ENCODE results near the gene HIF1A. TPM values are rescaled to one million over a fixed set of nuclear protein-coding genes. Genes with fewer than 3 reads are reported as not detected.

Gene HIF1A
- total and polyA plus RNA-seq, 2 donors (not counting 3 experiments of a cell fraction or from before 2014, with no cell fraction given): 58.3 to 179 TPM

DNA sequence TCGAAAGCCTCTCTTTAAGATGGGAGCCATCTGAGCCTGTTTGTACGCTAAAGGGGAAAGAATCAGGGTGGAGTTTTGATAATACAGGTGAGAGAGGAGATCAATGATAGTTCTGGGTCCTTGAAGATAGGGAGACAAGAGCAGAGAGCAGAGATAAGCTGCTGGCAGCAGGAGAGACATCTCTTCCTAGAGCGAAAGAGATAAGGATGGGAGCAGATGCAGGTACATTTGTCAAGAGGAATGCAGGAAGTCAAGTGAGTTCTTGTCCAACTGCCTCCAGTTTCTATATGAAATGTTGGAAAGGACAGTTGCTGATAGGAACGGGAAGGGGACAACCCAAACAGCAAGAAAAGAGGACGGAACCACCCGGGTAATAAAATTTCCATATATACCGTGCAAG is 24.7 kb upstream of the HIF1A start:
- Histone ChIP-seq H3K9me1 (replicated peaks; ENCODE audit: control insufficient read depth, extremely low read depth, insufficient read depth, low read length) (no peaks in the 10 kb centered on the region), H3K4me1 (ENCODE audit: control insufficient read depth, extremely low read depth, insufficient read depth, low read length) (peaks cover 45% of the 10 kb centered on the region), H3K27me3 (ENCODE audit: control insufficient read depth in 2 of 2, insufficient read depth in 2 of 2, low read length in 2 of 2) (no peaks in the 10 kb centered on the region), H3K4me2 (ENCODE audit: insufficient read depth, low read length) (peak overlapping the region; percentile 66), H2AFZ (ENCODE audit: low read depth, low read length) (no peak overlapping the region), H3K36me3 (ENCODE audit: control insufficient read depth in 2 of 2, extremely low read depth in 1 of 2, insufficient read depth in 2 of 2, low read length in 2 of 2) (no peaks in the 10 kb centered on the region), H3K9me3 (replicated peaks; ENCODE audit: control insufficient read depth, insufficient read depth, low read length) (no peaks in the 10 kb centered on the region), H3K4me3 (replicated peaks in 1 of 3; ENCODE audit: insufficient read depth in 1 of 3, low read depth in 1 of 3, low read length in 3 of 3) (no peak overlapping the region), H3K79me2 (ENCODE audit: control insufficient read depth, insufficient read depth, low read length) (no peaks in the 10 kb centered on the region), H3K9ac (replicated peaks; ENCODE audit: extremely low read depth, insufficient read depth, low read length) (no peak overlapping the region), H3K27ac (ENCODE audit: insufficient read depth, low read depth, low read length) (no peak overlapping the region), H4K20me1 (replicated peaks; ENCODE audit: control insufficient read depth, extremely low read depth, insufficient read depth, low read length) (no peaks in the 10 kb centered on the region)
- no TSS peak for BruUV-seq (replicated peaks)
- intact Hi-C loops (cut with micrococcal nuclease) (no loop called here), dilution Hi-C loops (cut with MboI; ENCODE audit: extremely low pct_ligation_motif_present, low sequenced_read_pairs) (no loop called here)
- FAIRE-seq: no peak
- ChIA-PET CTCF (no interaction called here), POLR2A (interaction anchor here (0.7 kb wide), 1 partner anchor 118 kb away, joined by 7 read pairs; no protein-coding TSS in a partner anchor)
- TF ChIP-seq EZH2 (IDR thresholded peaks at IDR 0.05; ENCODE audit: borderline replicate concordance, low read depth, low read length, severe bottlenecking) (no peak), POLR2AphosphoS5 (IDR thresholded peaks at IDR 0.05; ENCODE audit: insufficient read depth, low read depth, low read length) (no peak)
- no peak for DNase-seq (ENCODE audit: low read depth, low spot score)

GRCh38 chr14:61671082-61671481 is 24.2 kb upstream of the HIF1A start:
- peak; percentile 77 for DNase-seq (ENCODE audit: low read depth, low spot score)
- TF ChIP-seq, protein P1, sequence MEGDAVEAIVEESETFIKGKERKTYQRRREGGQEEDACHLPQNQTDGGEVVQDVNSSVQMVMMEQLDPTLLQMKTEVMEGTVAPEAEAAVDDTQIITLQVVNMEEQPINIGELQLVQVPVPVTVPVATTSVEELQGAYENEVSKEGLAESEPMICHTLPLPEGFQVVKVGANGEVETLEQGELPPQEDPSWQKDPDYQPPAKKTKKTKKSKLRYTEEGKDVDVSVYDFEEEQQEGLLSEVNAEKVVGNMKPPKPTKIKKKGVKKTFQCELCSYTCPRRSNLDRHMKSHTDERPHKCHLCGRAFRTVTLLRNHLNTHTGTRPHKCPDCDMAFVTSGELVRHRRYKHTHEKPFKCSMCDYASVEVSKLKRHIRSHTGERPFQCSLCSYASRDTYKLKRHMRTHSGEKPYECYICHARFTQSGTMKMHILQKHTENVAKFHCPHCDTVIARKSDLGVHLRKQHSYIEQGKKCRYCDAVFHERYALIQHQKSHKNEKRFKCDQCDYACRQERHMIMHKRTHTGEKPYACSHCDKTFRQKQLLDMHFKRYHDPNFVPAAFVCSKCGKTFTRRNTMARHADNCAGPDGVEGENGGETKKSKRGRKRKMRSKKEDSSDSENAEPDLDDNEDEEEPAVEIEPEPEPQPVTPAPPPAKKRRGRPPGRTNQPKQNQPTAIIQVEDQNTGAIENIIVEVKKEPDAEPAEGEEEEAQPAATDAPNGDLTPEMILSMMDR (IDR thresholded peaks at IDR 0.05; ENCODE audit: extremely low read depth in 1 of 2, insufficient read depth in 1 of 2, low read depth in 1 of 2, low read length in 2 of 2): no peak
- peak; percentile 18 for TF ChIP-seq GATA2 (IDR thresholded peaks at IDR 0.05; ENCODE audit: insufficient read depth, insufficient read length, low read depth, low read length)
- Histone ChIP-seq H3K9me1 (replicated peaks; ENCODE audit: control insufficient read depth, extremely low read depth, insufficient read depth, low read length) (no peaks in the 10 kb centered on the region), H3K27me3 (ENCODE audit: control insufficient read depth in 2 of 2, insufficient read depth in 2 of 2, low read length in 2 of 2) (no peaks in the 10 kb centered on the region), H3K4me1 (ENCODE audit: control insufficient read depth, extremely low read depth, insufficient read depth, low read length) (peaks cover 45% of the 10 kb centered on the region), H2AFZ (ENCODE audit: low read depth, low read length) (no peak overlapping the region), H3K9ac (replicated peaks; ENCODE audit: extremely low read depth, insufficient read depth, low read length) (no peak overlapping the region), H3K27ac (ENCODE audit: insufficient read depth, low read depth, low read length) (no peak overlapping the region), H3K4me3 (replicated peaks in 1 of 3; ENCODE audit: insufficient read depth in 1 of 3, low read depth in 1 of 3, low read length in 3 of 3) (no peak overlapping the region), H3K9me3 (replicated peaks; ENCODE audit: control insufficient read depth, insufficient read depth, low read length) (no peaks in the 10 kb centered on the region), H3K4me2 (ENCODE audit: insufficient read depth, low read length) (peak overlapping the region; percentile 66), H4K20me1 (replicated peaks; ENCODE audit: control insufficient read depth, extremely low read depth, insufficient read depth, low read length) (no peaks in the 10 kb centered on the region), H3K79me2 (ENCODE audit: control insufficient read depth, insufficient read depth, low read length) (no peaks in the 10 kb centered on the region), H3K36me3 (ENCODE audit: control insufficient read depth in 2 of 2, extremely low read depth in 1 of 2, insufficient read depth in 2 of 2, low read length in 2 of 2) (no peaks in the 10 kb centered on the region)
- no TSS peak for BruUV-seq (replicated peaks)
- dilution Hi-C loops (cut with MboI; ENCODE audit: extremely low pct_ligation_motif_present, low sequenced_read_pairs) (no loop called here), intact Hi-C loops (cut with micrococcal nuclease) (no loop called here)
- POLR2A ChIA-PET: no interaction called here
- CTCF ChIA-PET: no interaction called here
- FAIRE-seq: peak; percentile 96
